ENCODE data around the gene TCERG1L.
"Not testable (repeated sequence)": the region's sequence is repeated elsewhere in the genome, so short reads cannot be mapped to it uniquely, and the experiment has no call there.

Gene TCERG1L

GRCh38 chr10:131195558-131196159, 115.9 kb downstream of the TCERG1L start:
- FAIRE-seq, result no peak

GRCh38 chr10:131195116-131195515, 116.4 kb downstream of the TCERG1L start:
- no peak for DNase-seq (ENCODE audit: insufficient read length, low spot score)
- no peak for FAIRE-seq

More at GRCh38 chr10:131195558-131196159, 115.9 kb downstream of the TCERG1L start:
- no peak for DNase-seq (ENCODE audit: insufficient read length, low spot score)

GRCh38 chr10:131193923-131194322, 117.6 kb downstream of the TCERG1L start:
- no peak for FAIRE-seq

GRCh38 chr10:131188494-131188893, 123.0 kb downstream of the TCERG1L start:
- FAIRE-seq, result no peak
- no peak for DNase-seq (ENCODE audit: insufficient read length, low spot score)

More at GRCh38 chr10:131193923-131194322, 117.6 kb downstream of the TCERG1L start:
- no peak for DNase-seq (ENCODE audit: insufficient read length, low spot score)

GRCh38 chr10:131187926-131188325, 123.6 kb downstream of the TCERG1L start:
- FAIRE-seq (no peak), DNase-seq (ENCODE audit: insufficient read length, low spot score) (no peak)

- no peak for DNase-seq (ENCODE audit: insufficient read length, low spot score)
- no peak for FAIRE-seq
These were observed 124.2 kb downstream of the TCERG1L start for GRCh38 chr10:131187274-131187673.

- DNase-seq (ENCODE audit: insufficient read length, low spot score) (no peak), FAIRE-seq (no peak)
These were observed 124.8 kb downstream of the TCERG1L start for GRCh38 chr10:131186547-131187253.

- no peak for DNase-seq (ENCODE audit: insufficient read length, low spot score)
- FAIRE-seq, result no peak
These were observed 127.0 kb downstream of the TCERG1L start for GRCh38 chr10:131184503-131184902.

GRCh38 chr10:131183546-131184045, 127.9 kb downstream of the TCERG1L start:
- FAIRE-seq (no peak), DNase-seq (ENCODE audit: insufficient read length, low spot score) (no peak)

GRCh38 chr10:131181456-131181855, 130.1 kb downstream of the TCERG1L start:
- no peak for FAIRE-seq
- DNase-seq (ENCODE audit: insufficient read length, low spot score), result no peak

GRCh38 chr10:131180740-131181415, 130.6 kb downstream of the TCERG1L start:
- no peak for FAIRE-seq
- no peak for DNase-seq (ENCODE audit: insufficient read length, low spot score)

GRCh38 chr10:131180086-131180485, 131.4 kb downstream of the TCERG1L start:
- DNase-seq (ENCODE audit: insufficient read length, low spot score) (no peak), FAIRE-seq (no peak)

- FAIRE-seq (no peak), DNase-seq (ENCODE audit: insufficient read length, low spot score) (no peak)
These were observed 132.2 kb downstream of the TCERG1L start for GRCh38 chr10:131179361-131179760.

- DNase-seq (ENCODE audit: insufficient read length, low spot score), result no peak
These were observed 132.8 kb downstream of the TCERG1L start for GRCh38 chr10:131178521-131179331.

GRCh38 chr10:131177431-131178327, 133.8 kb downstream of the TCERG1L start:
- DNase-seq (ENCODE audit: insufficient read length, low spot score) (no peak), FAIRE-seq (no peak)

More at GRCh38 chr10:131178521-131179331, 132.8 kb downstream of the TCERG1L start:
- FAIRE-seq, result no peak

GRCh38 chr10:131176907-131177306, 134.6 kb downstream of the TCERG1L start:
- FAIRE-seq (no peak), DNase-seq (ENCODE audit: insufficient read length, low spot score) (no peak)

GRCh38 chr10:131176324-131176723, 135.2 kb downstream of the TCERG1L start:
- peak; percentile 82 for FAIRE-seq
- DNase-seq (ENCODE audit: insufficient read length, low spot score), result not testable (repeated sequence)

- DNase-seq (ENCODE audit: insufficient read length, low spot score) (no peak), FAIRE-seq (no peak)
These were observed 135.6 kb downstream of the TCERG1L start for GRCh38 chr10:131175891-131176290.

- DNase-seq (ENCODE audit: insufficient read length, low spot score), result no peak
- no peak for FAIRE-seq
These were observed 136.6 kb downstream of the TCERG1L start for GRCh38 chr10:131174651-131175540.
